Endodermal cell (in vitro differentiated cells): ENCODE data around the gene NINL. TPM values are rescaled to one million over a fixed set of nuclear protein-coding genes. Genes with fewer than 3 reads are reported as not detected.
A peak's percentile ranks its signal among the peaks of the same experiment; 100 is the strongest.

ENCODE experiments used
- DNase-seq: peaks from one replicate; pipeline ENCODE4 v3.0.0-alpha.2; 2017
- H3K27ac ChIP-seq: 2 replicates; pipeline ENCODE4 v1.5.1; 2013; ENCODE audit warnings: mild to moderate bottlenecking, low read depth, low read length, moderate library complexity
- H3K27me3 ChIP-seq: 2 replicates; pipeline ENCODE4 v1.6.1; 2013; ENCODE audit warnings: mild to moderate bottlenecking, low read length, moderate library complexity; ENCODE audit not compliant: insufficient read depth, control insufficient read depth, poor library complexity, severe bottlenecking
- H3K36me3 ChIP-seq: 2 replicates; pipeline ENCODE4 v1.7.0; 2013; ENCODE audit warnings: mild to moderate bottlenecking, low read length, moderate library complexity; ENCODE audit not compliant: control insufficient read depth, insufficient read depth
- H3K4me1 ChIP-seq: one replicate; pipeline ENCODE4 v1.7.0; 2013; ENCODE audit warnings: low read length; ENCODE audit not compliant: control insufficient read depth, insufficient read depth
- H3K4me3 ChIP-seq: 2 replicates; pipeline ENCODE4 v1.5.1; 2013; ENCODE audit warnings: mild to moderate bottlenecking, low read length, moderate library complexity
- H3K9ac ChIP-seq: 2 replicates; pipeline ENCODE4 v1.6.1; 2013; ENCODE audit warnings: mild to moderate bottlenecking, low read length, moderate library complexity; ENCODE audit not compliant: poor library complexity, severe bottlenecking; ENCODE audit errors: extremely low read depth
- H3K9me3 ChIP-seq: 2 replicates; pipeline ENCODE4 v1.6.1; 2013; ENCODE audit warnings: mild to moderate bottlenecking, low read length, moderate library complexity; ENCODE audit not compliant: control insufficient read depth
- H3K27ac Mint-ChIP-seq: 2 replicates; pipeline ENCODE4 v1.8.0; 2020; ENCODE audit warnings: mixed read lengths
- H3K27me3 Mint-ChIP-seq: 2 replicates; pipeline ENCODE4 v1.8.0; 2021; ENCODE audit warnings: mild to moderate bottlenecking, mixed read lengths; ENCODE audit not compliant: insufficient read depth
- H3K36me3 Mint-ChIP-seq: 2 replicates; pipeline ENCODE4 v1.8.0; 2020; ENCODE audit warnings: low read depth, mixed read lengths
- H3K4me1 Mint-ChIP-seq: 2 replicates; pipeline ENCODE4 v1.8.0; 2020; ENCODE audit warnings: mixed read lengths
- H3K4me3 Mint-ChIP-seq: 2 replicates; pipeline ENCODE4 v1.8.0; 2020; ENCODE audit warnings: mild to moderate bottlenecking, moderate library complexity, mixed read lengths
- H3K9me3 Mint-ChIP-seq: 2 replicates; pipeline ENCODE4 v1.8.0; 2020; ENCODE audit warnings: mild to moderate bottlenecking, mixed read lengths
- WGBS, 2 experiments: methylation state at CpG; one replicate each; pipeline versions ENCODE4 v1.1.5 to v1.1.7; 2013; ENCODE audit warnings: missing lambda C conversion rate in 2 of 2, mixed read lengths in 1 of 2; ENCODE audit not compliant: insufficient coverage in 1 of 2, insufficient read length in 1 of 2; 5-methylcytosine and 5-hydroxymethylcytosine counted together
- total RNA-seq, 2 donors: library from RNA; stranded (reverse); fragmentation: NEBNext Ultra II Directional in 1 of 2; extraction: Animal tissue kit (Norgen Biotek cat#: 25700) in 1 of 2; gene quantifications; 2 replicates in 1 of 2; 3 replicates in 1 of 2; pipeline ENCODE4 v1.2.1, GENCODE V29; 2021
- TF ChIP-seq, protein P1 (sequence below): fragments of 200-600 bp; sonication (generic); conservative IDR thresholded peaks from 2 replicates; pipeline ENCODE4 v1.5.0; 2021; ENCODE audit warnings: antibody characterized with exemption, mild to moderate bottlenecking

The NINL gene
- total RNA-seq, 2 donors from 2014 or later: 78.5 to 101 TPM

DNA sequence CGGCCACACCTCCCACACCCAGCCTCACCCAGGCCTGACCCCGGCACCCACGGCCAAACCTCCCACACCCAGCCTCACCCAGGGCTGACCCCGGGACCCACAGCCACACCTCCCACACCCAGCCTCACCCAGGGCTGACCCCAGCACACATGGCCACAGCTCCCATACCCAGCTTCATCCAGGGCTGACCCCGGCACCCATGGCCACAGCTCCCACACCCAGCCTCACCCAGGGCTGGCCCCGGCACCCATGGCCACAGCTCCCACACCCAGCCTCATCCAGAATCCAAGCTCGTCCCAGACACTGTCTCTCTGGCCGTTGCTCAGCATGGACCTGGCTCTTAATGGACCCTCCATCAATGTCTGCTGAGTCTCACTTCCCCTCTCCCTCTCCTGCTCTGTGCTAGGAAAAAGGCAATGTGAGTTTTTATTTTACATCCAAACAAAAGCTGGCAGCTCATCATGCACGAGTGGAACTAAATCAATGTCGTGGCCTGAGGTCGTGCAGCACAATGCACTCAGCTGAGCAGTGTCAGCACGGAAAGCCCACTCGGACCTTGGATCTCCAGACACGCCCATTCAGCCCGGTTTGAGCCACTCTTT lies 36.1 kb downstream of the NINL start:
- peak overlapping the region; percentile 96 for H3K27ac Mint-ChIP-seq
- peak; percentile 41 for DNase-seq
- TF ChIP-seq, protein P1, sequence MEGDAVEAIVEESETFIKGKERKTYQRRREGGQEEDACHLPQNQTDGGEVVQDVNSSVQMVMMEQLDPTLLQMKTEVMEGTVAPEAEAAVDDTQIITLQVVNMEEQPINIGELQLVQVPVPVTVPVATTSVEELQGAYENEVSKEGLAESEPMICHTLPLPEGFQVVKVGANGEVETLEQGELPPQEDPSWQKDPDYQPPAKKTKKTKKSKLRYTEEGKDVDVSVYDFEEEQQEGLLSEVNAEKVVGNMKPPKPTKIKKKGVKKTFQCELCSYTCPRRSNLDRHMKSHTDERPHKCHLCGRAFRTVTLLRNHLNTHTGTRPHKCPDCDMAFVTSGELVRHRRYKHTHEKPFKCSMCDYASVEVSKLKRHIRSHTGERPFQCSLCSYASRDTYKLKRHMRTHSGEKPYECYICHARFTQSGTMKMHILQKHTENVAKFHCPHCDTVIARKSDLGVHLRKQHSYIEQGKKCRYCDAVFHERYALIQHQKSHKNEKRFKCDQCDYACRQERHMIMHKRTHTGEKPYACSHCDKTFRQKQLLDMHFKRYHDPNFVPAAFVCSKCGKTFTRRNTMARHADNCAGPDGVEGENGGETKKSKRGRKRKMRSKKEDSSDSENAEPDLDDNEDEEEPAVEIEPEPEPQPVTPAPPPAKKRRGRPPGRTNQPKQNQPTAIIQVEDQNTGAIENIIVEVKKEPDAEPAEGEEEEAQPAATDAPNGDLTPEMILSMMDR: no peak
- Histone ChIP-seq H3K4me3 (peak overlapping the region; percentile 67), H3K36me3 (no peaks in the 10 kb centered on the region), H3K9me3 (no peaks in the 10 kb centered on the region), H3K27me3 (no peaks in the 10 kb centered on the region), H3K9ac (peak overlapping the region; percentile 70), H3K27ac (peak overlapping the region; percentile 29), H3K4me1 (peaks cover 62% of the 10 kb centered on the region)
- peaks cover 9% of the 10 kb centered on the region for H3K36me3 Mint-ChIP-seq
- no peaks in the 10 kb centered on the region for H3K27me3 Mint-ChIP-seq
- H3K9me3 Mint-ChIP-seq: no peaks in the 10 kb centered on the region
- peak overlapping the region; percentile 40 for H3K4me3 Mint-ChIP-seq
- peaks cover 84% of the 10 kb centered on the region for H3K4me1 Mint-ChIP-seq
- 82 to 86% methylated on average over 7 to 15 of the region's 15 CpGs for WGBS, 2 experiments

DNA sequence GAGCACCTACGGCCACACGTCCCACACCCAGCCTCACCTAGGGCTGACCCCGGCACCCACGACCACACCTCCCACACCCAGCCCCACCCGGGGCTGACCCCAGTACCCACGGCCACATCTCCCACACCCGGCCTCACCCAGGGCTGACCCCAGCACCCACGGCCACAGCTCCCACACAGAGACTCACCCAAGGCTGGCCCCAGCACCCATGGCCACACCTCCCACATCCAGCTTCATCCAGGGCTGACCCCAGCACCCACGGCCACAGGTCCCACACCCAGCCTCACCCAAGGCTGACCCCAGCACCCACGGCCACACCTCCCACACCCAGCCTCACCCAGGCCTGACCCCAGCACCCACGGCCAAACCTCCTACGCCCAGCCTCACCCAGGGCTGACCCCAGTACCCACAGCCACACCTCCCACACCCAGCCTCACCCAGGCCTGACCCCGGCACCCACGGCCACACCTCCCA lies 36.7 kb downstream of the NINL start:
- peaks cover 14% of the 10 kb centered on the region for H3K36me3 Mint-ChIP-seq
- Histone ChIP-seq H3K9ac (no peak overlapping the region), H3K27ac (no peak overlapping the region), H3K27me3 (no peaks in the 10 kb centered on the region), H3K9me3 (no peaks in the 10 kb centered on the region), H3K4me3 (no peak overlapping the region), H3K36me3 (peaks cover 4% of the 10 kb centered on the region), H3K4me1 (peaks cover 63% of the 10 kb centered on the region)
- H3K4me3 Mint-ChIP-seq: no peak overlapping the region
- no peaks in the 10 kb centered on the region for H3K9me3 Mint-ChIP-seq
- 95 to 100% methylated on average over 1 to 10 of the region's 14 CpGs for WGBS, 2 experiments
- peak overlapping the region; percentile 74 for H3K27ac Mint-ChIP-seq
- H3K27me3 Mint-ChIP-seq: no peaks in the 10 kb centered on the region
- DNase-seq: peak; percentile 39
- TF ChIP-seq, protein P1: no peak
- peaks cover 82% of the 10 kb centered on the region for H3K4me1 Mint-ChIP-seq

DNA sequence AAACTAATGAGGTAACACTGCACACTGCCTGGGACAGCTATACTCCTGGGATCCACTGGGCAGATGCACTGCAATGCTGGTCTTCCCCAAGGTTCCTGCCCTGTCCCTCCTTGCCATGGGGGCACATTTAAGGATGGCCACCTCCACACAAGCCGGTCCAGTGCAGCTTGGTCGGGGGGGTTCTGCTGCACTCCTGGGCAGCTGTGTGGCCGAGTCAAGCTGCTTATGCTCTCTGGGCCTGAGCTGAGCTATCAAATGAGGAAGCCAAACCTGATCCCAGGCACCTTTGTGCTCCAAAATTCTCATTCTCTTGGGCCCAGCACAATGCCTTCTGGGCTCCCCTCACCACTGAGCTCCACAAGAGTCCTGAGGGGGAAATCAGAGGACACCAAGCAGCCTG lies 37.3 kb downstream of the NINL start:
- Mint-ChIP-seq H3K4me3 (no peak overlapping the region), H3K27me3 (no peaks in the 10 kb centered on the region), H3K4me1 (peaks cover 79% of the 10 kb centered on the region), H3K27ac (peak overlapping the region; percentile 74), H3K36me3 (peaks cover 20% of the 10 kb centered on the region), H3K9me3 (no peaks in the 10 kb centered on the region)
- TF ChIP-seq, protein P1: no peak
- whole genome bisulfite sequencing, 2 experiments: 56 to 57% methylated on average over 3 of the region's 3 CpGs
- peaks cover 67% of the 10 kb centered on the region for H3K4me1 ChIP-seq
- H3K27me3 ChIP-seq: no peaks in the 10 kb centered on the region
- H3K27ac ChIP-seq: no peak overlapping the region
- no peak overlapping the region for H3K4me3 ChIP-seq
- H3K36me3 ChIP-seq: peaks cover 7% of the 10 kb centered on the region
- no peaks in the 10 kb centered on the region for H3K9me3 ChIP-seq
- no peak overlapping the region for H3K9ac ChIP-seq
- peak; percentile 37 for DNase-seq
